H1 (cell line): ENCODE measurements around the gene SLC2A13. TPM values are rescaled to one million over a fixed set of nuclear protein-coding genes. Genes with fewer than 3 reads are reported as not detected.

Source experiments
- polyA plus RNA-seq, 7 experiments: library from polyadenylated mRNA; depleted of rRNA in 3 of 7; stranded (reverse) in 5 of 7; unstranded in 2 of 7; fragments of >200 nt in 5 of 7; fragments of 200-250 nt in 2 of 7; gene quantifications; 1 replicate in 5 of 7; 2 replicates in 1 of 7; 4 replicates in 1 of 7; pipeline versions ENCODE4 v1.2.1 to v1.2.3, GENCODE V29; 2011 to 2013; ENCODE audit warnings: missing spikeins in 2 of 7, mixed read lengths in 2 of 7
- total RNA-seq: library from RNA; stranded (reverse); fragmentation: NEBNext Ultra II Directional; extraction: Animal tissue kit (Norgen Biotek cat#: 25700); gene quantifications from 2 replicates; pipeline ENCODE4 v1.2.1, GENCODE V29; 2021
- TF ChIP-seq, protein P1 (sequence below): IDR thresholded peaks from 2 replicates; pipeline ENCODE4 v1.6.1; 2011; ENCODE audit warnings: low read depth, mild to moderate bottlenecking, low read length; ENCODE audit not compliant: insufficient read depth

SLC2A13 gene
- total and polyA plus RNA-seq, 2 of the 8 experiments (the other 6 are each of a cell fraction or from before 2014, with no cell fraction given) = 2.8 to 9.6 TPM

DNA sequence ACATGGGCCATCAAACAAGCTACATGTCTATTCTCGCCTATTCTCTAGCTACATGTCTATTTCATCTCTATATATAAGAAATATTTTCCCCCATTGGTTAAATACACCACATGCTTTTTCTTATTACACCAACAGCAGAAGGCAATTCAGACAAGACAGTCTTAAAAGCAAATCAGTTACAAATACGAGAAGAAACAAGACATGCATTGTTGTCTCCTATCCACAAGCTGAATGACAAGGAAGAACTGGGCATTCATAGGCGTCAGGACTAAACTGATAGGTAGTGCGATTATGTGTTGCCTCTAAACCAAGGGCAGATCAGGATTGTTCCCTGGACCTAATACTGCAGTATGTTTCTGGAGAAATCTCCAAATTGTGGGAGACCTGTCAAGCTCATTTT, 19.4 kb downstream of the SLC2A13 start (continued):
- TF ChIP-seq, protein P1, sequence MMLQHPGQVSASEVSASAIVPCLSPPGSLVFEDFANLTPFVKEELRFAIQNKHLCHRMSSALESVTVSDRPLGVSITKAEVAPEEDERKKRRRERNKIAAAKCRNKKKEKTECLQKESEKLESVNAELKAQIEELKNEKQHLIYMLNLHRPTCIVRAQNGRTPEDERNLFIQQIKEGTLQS = no peak
